EH (cell line): ENCODE data around the gene C1QL1.

Experiments
- DNase-seq: peaks from one replicate; pipeline ENCODE4 v3.0.0-alpha.2; 2015; ENCODE audit warnings: low read depth

Gene C1QL1

GRCh38 chr17:44930667-44931066, 37.4 kb downstream of the C1QL1 start:
- DNase-seq = no peak

GRCh38 chr17:44928950-44929720, 39.0 kb downstream of the C1QL1 start:
- no peak for DNase-seq

- DNase-seq = no peak
These were observed 40.0 kb downstream of the C1QL1 start for GRCh38 chr17:44928136-44928535.

GRCh38 chr17:44927696-44928095, 40.4 kb downstream of the C1QL1 start:
- no peak for DNase-seq

GRCh38 chr17:44926821-44927525, 41.1 kb downstream of the C1QL1 start:
- DNase-seq = no peak

GRCh38 chr17:44925731-44926697, 42.1 kb downstream of the C1QL1 start:
- no peak for DNase-seq

GRCh38 chr17:44924107-44924544, 44.0 kb downstream of the C1QL1 start:
- DNase-seq = no peak

GRCh38 chr17:44922746-44923470, 45.2 kb downstream of the C1QL1 start:
- DNase-seq = no peak

GRCh38 chr17:44922136-44922535, 46.0 kb downstream of the C1QL1 start:
- DNase-seq = no peak

- no peak for DNase-seq
These were observed 46.8 kb downstream of the C1QL1 start for GRCh38 chr17:44921122-44921882.

GRCh38 chr17:44920565-44920940, 47.5 kb downstream of the C1QL1 start:
- no peak for DNase-seq

GRCh38 chr17:44919885-44920564, 48.1 kb downstream of the C1QL1 start:
- peak; percentile 83 for DNase-seq

GRCh38 chr17:44919411-44919810, 48.7 kb downstream of the C1QL1 start:
- no peak for DNase-seq

GRCh38 chr17:44918006-44918405, 50.1 kb downstream of the C1QL1 start:
- DNase-seq = no peak

- DNase-seq = no peak
These were observed 50.6 kb downstream of the C1QL1 start for GRCh38 chr17:44917456-44917855.

- peak; percentile 50 for DNase-seq
These were observed 51.3 kb downstream of the C1QL1 start for GRCh38 chr17:44916781-44917241.

- no peak for DNase-seq
These were observed 52.0 kb downstream of the C1QL1 start for GRCh38 chr17:44915862-44916780.

- no peak for DNase-seq
These were observed 52.8 kb downstream of the C1QL1 start, which contains the start of gene GFAP for GRCh38 chr17:44915321-44915726. TSS of gene GFAP (minus strand) at chr17:44915500. CDS start at chr17:44915486, 14 bp downstream.

GRCh38 chr17:44914698-44915271, 53.3 kb downstream of the C1QL1 start:
- DNase-seq = no peak
